ENCODE data around the gene SLC16A3.

Gene SLC16A3

DNA sequence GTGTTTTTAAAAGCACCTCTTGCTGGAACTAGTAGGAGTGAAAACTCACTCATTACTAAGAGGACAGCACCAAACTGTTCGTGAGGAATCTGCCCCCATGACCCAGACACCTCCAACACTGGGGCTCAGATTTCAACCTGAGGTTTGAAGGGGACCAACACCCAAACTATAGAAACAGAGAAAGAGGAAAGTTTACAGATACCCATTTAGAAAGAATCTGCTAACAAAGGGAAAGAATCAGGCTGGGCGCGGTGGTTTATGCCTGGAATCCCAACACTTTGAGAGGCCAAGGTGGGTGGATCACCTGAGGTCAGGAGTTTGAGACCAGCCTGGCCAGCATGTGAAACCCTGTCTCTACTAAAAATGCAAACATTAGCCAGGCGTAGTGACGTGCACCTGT is 48.1 kb downstream of the SLC16A3 start:
- no peak overlapping the region for H3K9ac ChIP-seq (ENCODE audit: low read length)
- no peaks in the 10 kb centered on the region for H4K20me1 ChIP-seq (ENCODE audit: insufficient read depth, low read length)
- H3K27me3 ChIP-seq (replicated peaks; ENCODE audit: insufficient read depth, low read length), result no peaks in the 10 kb centered on the region
- no peak overlapping the region for H3K4me2 ChIP-seq (ENCODE audit: low read depth, low read length)
- no peaks in the 10 kb centered on the region for H3K9me2 ChIP-seq (replicated peaks; ENCODE audit: insufficient read depth, low read length)
- no peak for DNase-seq
- H3K4me3 ChIP-seq (ENCODE audit: low read length), result no peak overlapping the region
- peaks cover 7% of the 10 kb centered on the region for H3K4me1 ChIP-seq (ENCODE audit: low read length)
- H3K27ac ChIP-seq (ENCODE audit: low read length), result no peak overlapping the region
- peaks cover 16% of the 10 kb centered on the region for H3K79me2 ChIP-seq (ENCODE audit: low read length)
- H3K36me3 ChIP-seq (replicated peaks; ENCODE audit: insufficient read depth, low read length), result no peaks in the 10 kb centered on the region
- no peak overlapping the region for H2AFZ ChIP-seq (ENCODE audit: low read length)
- H3F3A ChIP-seq (ENCODE audit: insufficient read depth, low read length), result no peaks in the 10 kb centered on the region
- TF ChIP-seq EZH2phosphoT487 (IDR thresholded peaks at IDR 0.05; ENCODE audit: low read length) (no peak), EZH2 (optimal IDR thresholded peaks at IDR 0.05; ENCODE audit: low read depth, low read length) (no peak)
- TF ChIP-seq, protein P1, sequence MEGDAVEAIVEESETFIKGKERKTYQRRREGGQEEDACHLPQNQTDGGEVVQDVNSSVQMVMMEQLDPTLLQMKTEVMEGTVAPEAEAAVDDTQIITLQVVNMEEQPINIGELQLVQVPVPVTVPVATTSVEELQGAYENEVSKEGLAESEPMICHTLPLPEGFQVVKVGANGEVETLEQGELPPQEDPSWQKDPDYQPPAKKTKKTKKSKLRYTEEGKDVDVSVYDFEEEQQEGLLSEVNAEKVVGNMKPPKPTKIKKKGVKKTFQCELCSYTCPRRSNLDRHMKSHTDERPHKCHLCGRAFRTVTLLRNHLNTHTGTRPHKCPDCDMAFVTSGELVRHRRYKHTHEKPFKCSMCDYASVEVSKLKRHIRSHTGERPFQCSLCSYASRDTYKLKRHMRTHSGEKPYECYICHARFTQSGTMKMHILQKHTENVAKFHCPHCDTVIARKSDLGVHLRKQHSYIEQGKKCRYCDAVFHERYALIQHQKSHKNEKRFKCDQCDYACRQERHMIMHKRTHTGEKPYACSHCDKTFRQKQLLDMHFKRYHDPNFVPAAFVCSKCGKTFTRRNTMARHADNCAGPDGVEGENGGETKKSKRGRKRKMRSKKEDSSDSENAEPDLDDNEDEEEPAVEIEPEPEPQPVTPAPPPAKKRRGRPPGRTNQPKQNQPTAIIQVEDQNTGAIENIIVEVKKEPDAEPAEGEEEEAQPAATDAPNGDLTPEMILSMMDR (IDR thresholded peaks at IDR 0.05; ENCODE audit: low read length), result no peak
- no peaks in the 10 kb centered on the region for H3K9me3 ChIP-seq (replicated peaks; ENCODE audit: insufficient read depth, low read length)

DNA sequence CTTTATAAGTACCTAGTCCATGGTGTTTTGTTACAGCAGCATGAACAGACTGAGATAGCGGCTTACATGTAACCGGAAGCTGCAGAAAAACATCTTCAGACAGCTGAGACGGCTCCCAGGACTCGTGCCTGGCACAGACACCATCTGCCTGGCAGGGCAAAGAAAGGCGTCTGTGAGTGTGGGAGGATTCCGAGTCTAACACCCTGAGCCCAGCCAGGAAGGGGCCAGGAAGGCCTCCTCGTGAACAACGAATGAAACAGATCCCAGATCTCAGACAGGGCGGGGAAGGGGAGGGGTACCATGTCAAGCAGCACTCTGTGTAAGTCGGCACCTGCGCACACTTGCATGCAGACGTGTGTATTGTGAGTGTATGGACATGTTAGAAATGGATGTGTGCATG is 49.0 kb downstream of the SLC16A3 start:
- no peak overlapping the region for H3K9ac ChIP-seq (ENCODE audit: low read length)
- H2AFZ ChIP-seq (ENCODE audit: low read length), result no peak overlapping the region
- no peak for DNase-seq
- H3K9me3 ChIP-seq (replicated peaks; ENCODE audit: insufficient read depth, low read length), result no peaks in the 10 kb centered on the region
- H3K79me2 ChIP-seq (ENCODE audit: low read length), result peaks cover 8% of the 10 kb centered on the region
- H3K4me1 ChIP-seq (ENCODE audit: low read length), result peaks cover 7% of the 10 kb centered on the region
- H3K27ac ChIP-seq (ENCODE audit: low read length), result no peak overlapping the region
- no peaks in the 10 kb centered on the region for H3K9me2 ChIP-seq (replicated peaks; ENCODE audit: insufficient read depth, low read length)
- no peaks in the 10 kb centered on the region for H3F3A ChIP-seq (ENCODE audit: insufficient read depth, low read length)
- TF ChIP-seq EZH2phosphoT487 (IDR thresholded peaks at IDR 0.05; ENCODE audit: low read length), result no peak
- TF ChIP-seq, protein P1 (IDR thresholded peaks at IDR 0.05; ENCODE audit: low read length), result no peak
- no peaks in the 10 kb centered on the region for H4K20me1 ChIP-seq (ENCODE audit: insufficient read depth, low read length)
- no peak overlapping the region for H3K4me2 ChIP-seq (ENCODE audit: low read depth, low read length)
- H3K4me3 ChIP-seq (ENCODE audit: low read length), result no peak overlapping the region
- H3K27me3 ChIP-seq (replicated peaks; ENCODE audit: insufficient read depth, low read length), result no peaks in the 10 kb centered on the region
- no peaks in the 10 kb centered on the region for H3K36me3 ChIP-seq (replicated peaks; ENCODE audit: insufficient read depth, low read length)

DNA sequence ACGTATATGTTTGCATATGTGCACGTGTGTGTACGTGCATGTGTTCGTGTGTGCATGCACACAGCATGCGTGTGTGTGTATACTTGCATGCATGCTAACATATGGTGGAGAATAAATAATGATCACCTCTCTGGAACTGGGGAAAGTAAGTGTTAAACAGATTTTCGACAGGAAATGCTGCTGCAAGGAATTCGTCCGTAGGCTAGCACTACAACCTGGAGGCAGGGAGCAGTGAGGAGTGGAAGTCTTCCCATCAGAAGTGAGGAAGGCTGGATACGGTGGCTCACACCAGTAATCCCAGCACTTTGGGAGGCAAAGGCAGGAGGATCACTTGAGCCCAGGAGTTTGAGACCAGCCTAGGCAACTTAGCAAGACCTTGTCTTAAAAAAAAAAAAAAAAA is 49.5 kb downstream of the SLC16A3 start:
- Histone ChIP-seq H3K27ac (ENCODE audit: low read length) (no peak overlapping the region), H3K79me2 (ENCODE audit: low read length) (peaks cover 3% of the 10 kb centered on the region), H4K20me1 (ENCODE audit: insufficient read depth, low read length) (no peaks in the 10 kb centered on the region), H3K4me3 (ENCODE audit: low read length) (no peak overlapping the region), H3K4me1 (ENCODE audit: low read length) (peaks cover 7% of the 10 kb centered on the region), H3K9me3 (replicated peaks; ENCODE audit: insufficient read depth, low read length) (no peaks in the 10 kb centered on the region), H3K9me2 (replicated peaks; ENCODE audit: insufficient read depth, low read length) (no peaks in the 10 kb centered on the region), H2AFZ (ENCODE audit: low read length) (no peak overlapping the region), H3K27me3 (replicated peaks; ENCODE audit: insufficient read depth, low read length) (no peaks in the 10 kb centered on the region), H3K9ac (ENCODE audit: low read length) (no peak overlapping the region), H3K36me3 (replicated peaks; ENCODE audit: insufficient read depth, low read length) (no peaks in the 10 kb centered on the region), H3F3A (ENCODE audit: insufficient read depth, low read length) (no peaks in the 10 kb centered on the region), H3K4me2 (ENCODE audit: low read depth, low read length) (no peak overlapping the region)
- no peak for TF ChIP-seq EZH2 (optimal IDR thresholded peaks at IDR 0.05; ENCODE audit: low read depth, low read length)
- TF ChIP-seq, protein P1 (IDR thresholded peaks at IDR 0.05; ENCODE audit: low read length), result no peak
- no peak for TF ChIP-seq EZH2phosphoT487 (IDR thresholded peaks at IDR 0.05; ENCODE audit: low read length)
- DNase-seq, result no peak

Data from MM.1S (cell line).